ENCODE measurements around the gene MYT1.

The MYT1 gene

GRCh38 chr20:64146301-64146935, 17.8 kb upstream of the MYT1 start:
- Mint-ChIP-seq H3K4me1 (no peaks in the 10 kb centered on the region), H3K36me3 (peaks cover 13% of the 10 kb centered on the region), H3K27ac (no peak overlapping the region), H3K4me3 (no peak overlapping the region), H3K27me3 (peaks cover 6% of the 10 kb centered on the region), H3K9me3 (peaks cover 12% of the 10 kb centered on the region)
- ATAC-seq = no peak

GRCh38 chr20:64146936-64147477, 17.2 kb upstream of the MYT1 start:
- H3K4me3 Mint-ChIP-seq = no peak overlapping the region
- no peak for ATAC-seq
- peaks cover under 1% of the 10 kb centered on the region for H3K27me3 Mint-ChIP-seq
- peaks cover 13% of the 10 kb centered on the region for H3K36me3 Mint-ChIP-seq
- H3K27ac Mint-ChIP-seq = no peak overlapping the region
- H3K4me1 Mint-ChIP-seq = no peaks in the 10 kb centered on the region
- H3K9me3 Mint-ChIP-seq = peaks cover 12% of the 10 kb centered on the region

DNA sequence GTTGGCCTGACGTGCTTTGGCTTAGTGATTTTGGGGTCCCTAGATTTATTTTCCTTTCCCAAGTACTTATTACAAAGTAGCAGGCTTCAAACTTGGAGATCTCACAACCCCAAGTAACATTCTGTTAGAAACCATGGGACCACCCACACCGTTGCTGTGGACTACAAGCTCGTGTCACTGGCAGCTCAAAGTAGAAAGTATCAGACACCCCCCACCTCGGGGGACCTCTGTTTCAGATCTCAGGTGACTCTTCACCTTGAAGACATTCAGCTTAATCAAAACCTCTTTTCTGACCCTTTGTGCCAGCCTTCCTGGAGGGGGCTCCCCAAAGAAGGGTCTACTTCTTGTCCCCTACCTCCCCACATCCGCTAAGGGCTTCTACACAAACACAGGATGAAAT, 15.7 kb upstream of the MYT1 start:
- no peak overlapping the region for H3K4me3 Mint-ChIP-seq

DNA sequence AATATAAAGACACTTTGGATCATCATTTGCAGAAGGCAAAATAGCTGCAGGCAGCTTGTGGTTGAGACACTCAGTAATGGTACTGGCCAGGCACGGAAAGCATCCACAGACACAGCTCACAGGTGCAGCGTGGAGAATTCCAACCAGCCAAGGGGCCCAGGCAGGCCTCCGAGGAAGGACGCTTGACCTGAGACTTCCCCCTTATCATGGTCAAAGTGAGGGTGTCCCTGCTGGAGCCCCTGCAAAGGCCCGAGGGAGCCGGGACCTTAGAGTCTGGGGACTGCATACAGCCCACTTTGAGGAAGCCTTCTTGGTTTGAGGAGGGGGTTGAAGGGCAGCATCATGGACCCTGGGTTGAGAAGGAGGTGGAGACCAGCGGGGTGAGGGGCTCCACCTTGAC, 15.1 kb upstream of the MYT1 start:
- ATAC-seq = no peak
- H3K27me3 Mint-ChIP-seq = no peaks in the 10 kb centered on the region
- H3K4me3 Mint-ChIP-seq = no peak overlapping the region
- peaks cover 9% of the 10 kb centered on the region for H3K9me3 Mint-ChIP-seq
- H3K36me3 Mint-ChIP-seq = peaks cover 12% of the 10 kb centered on the region
- no peaks in the 10 kb centered on the region for H3K4me1 Mint-ChIP-seq
- H3K27ac Mint-ChIP-seq = no peak overlapping the region

More for the DNA sequence above, 15.7 kb upstream of the MYT1 start:
- H3K27me3 Mint-ChIP-seq = no peaks in the 10 kb centered on the region
- H3K9me3 Mint-ChIP-seq = peaks cover 12% of the 10 kb centered on the region
- no peak overlapping the region for H3K27ac Mint-ChIP-seq
- no peaks in the 10 kb centered on the region for H3K4me1 Mint-ChIP-seq
- no peak for ATAC-seq
- H3K36me3 Mint-ChIP-seq = peaks cover 13% of the 10 kb centered on the region

DNA sequence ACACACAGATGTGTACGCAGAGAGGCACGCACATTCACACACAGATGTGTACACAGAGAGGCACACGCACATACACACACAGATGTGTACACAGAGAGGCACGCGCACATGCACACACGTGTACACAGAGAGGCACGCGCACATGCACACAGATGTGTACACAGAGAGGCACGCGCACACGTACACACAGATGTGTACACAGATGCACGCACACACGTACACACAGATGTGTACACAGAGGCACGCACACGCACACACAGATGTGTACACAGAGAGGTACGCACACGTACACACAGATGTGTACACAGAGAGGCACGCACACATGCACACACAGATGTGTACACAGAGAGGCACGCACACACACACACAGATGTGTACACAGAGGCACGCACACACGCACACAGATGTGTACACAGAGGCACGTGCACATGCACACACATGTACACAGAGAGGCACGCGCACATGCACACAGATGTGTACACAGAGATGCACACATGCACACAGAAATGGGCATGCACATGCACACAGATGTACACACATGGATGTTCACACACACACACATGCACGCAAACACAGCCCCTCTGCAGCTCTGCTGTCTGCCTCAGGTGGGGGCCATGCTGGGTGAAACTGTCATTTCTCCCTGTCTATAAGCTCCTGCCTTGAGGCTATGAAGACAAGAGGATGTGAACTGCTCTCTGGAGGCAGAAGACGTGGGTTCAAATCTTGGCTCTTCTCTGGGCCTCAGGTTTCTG, 14.3 kb upstream of the MYT1 start:
- peaks cover 4% of the 10 kb centered on the region for H3K9me3 Mint-ChIP-seq
- no peak overlapping the region for H3K27ac Mint-ChIP-seq
- no peak overlapping the region for H3K4me3 Mint-ChIP-seq
- ATAC-seq = no peak
- H3K36me3 Mint-ChIP-seq = peaks cover 3% of the 10 kb centered on the region
- H3K4me1 Mint-ChIP-seq = no peaks in the 10 kb centered on the region
- no peaks in the 10 kb centered on the region for H3K27me3 Mint-ChIP-seq

- Mint-ChIP-seq H3K4me3 (no peak overlapping the region), H3K27ac (no peak overlapping the region), H3K27me3 (peaks cover 8% of the 10 kb centered on the region), H3K36me3 (no peaks in the 10 kb centered on the region), H3K9me3 (no peaks in the 10 kb centered on the region), H3K4me1 (no peaks in the 10 kb centered on the region)
- ATAC-seq = no peak
These were observed 13.3 kb upstream of the MYT1 start for GRCh38 chr20:64150756-64151632.

DNA sequence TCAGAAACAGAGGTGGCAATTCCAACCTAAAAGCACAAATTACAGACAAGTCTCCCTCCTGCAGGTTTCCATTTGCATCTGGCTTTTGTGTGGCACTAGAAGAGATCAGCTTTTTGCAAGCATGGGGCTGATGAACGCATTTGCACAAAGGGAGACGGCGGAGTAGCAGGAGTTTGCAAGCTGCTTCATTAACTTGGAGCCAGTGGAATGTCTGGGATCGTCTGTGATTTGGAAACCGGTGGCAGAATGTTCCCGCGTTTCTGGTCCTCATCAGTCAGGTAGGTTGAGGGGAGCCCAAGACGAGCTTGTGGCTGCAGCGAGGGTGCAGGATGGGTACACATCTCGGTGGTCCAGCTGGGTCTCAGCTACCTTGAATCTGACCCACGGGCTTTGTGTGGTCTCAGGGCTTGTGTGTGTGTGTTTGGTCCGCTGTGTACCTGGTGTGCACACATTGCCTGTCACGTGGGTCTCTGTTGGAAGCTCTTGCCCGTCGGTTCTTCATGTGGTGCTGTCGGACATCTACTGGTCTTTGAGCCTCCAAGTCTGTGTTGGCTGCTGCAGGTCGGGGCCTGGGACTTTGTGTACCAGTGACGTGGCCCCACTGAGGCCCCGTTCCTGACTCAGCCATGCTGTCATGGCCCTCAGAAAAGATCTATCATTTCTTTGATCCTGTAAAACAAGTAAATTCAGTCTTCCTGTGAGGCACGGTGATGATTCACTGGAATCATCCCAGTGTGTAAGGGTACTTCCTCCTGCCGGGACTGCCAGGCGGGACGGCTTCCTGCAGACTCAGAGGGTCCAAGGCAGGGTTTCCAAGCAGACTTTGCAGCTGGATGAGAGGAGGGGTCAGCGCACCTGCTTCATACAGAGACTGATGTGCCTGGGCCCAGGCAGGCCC, 12.4 kb upstream of the MYT1 start:
- peaks cover 14% of the 10 kb centered on the region for H3K27me3 Mint-ChIP-seq
- H3K4me3 Mint-ChIP-seq = no peak overlapping the region
- H3K36me3 Mint-ChIP-seq = no peaks in the 10 kb centered on the region
- no peak for ATAC-seq
- H3K4me1 Mint-ChIP-seq = no peaks in the 10 kb centered on the region
- no peaks in the 10 kb centered on the region for H3K9me3 Mint-ChIP-seq
- no peak overlapping the region for H3K27ac Mint-ChIP-seq

DNA sequence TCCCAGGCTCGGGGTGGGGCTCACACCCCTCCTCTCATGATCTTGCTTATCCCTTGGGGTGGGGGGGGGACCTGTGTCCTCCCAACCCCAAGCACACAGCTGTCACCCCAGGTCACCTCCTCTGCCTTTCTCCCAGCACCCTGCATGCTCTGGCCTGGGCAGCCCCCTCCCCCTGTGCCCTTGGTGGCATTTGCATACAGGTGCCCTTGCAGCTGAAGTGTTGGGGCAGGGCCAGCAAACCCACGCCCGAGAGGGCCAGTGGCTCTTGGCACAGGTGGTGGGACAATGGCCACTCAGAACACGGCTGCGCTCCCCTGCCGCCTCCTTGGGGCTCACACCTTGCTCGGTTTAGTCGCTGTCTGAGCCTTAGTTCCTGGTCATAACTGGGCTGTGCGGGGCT, 11.3 kb upstream of the MYT1 start:
- Mint-ChIP-seq H3K27me3 (peaks cover 14% of the 10 kb centered on the region), H3K36me3 (no peaks in the 10 kb centered on the region), H3K27ac (no peak overlapping the region), H3K4me1 (no peaks in the 10 kb centered on the region), H3K4me3 (no peak overlapping the region), H3K9me3 (no peaks in the 10 kb centered on the region)
- no peak for ATAC-seq

GRCh38 chr20:64153410-64153809, 10.8 kb upstream of the MYT1 start:
- no peaks in the 10 kb centered on the region for H3K4me1 Mint-ChIP-seq
- no peak for ATAC-seq
- no peaks in the 10 kb centered on the region for H3K36me3 Mint-ChIP-seq
- no peak overlapping the region for H3K27ac Mint-ChIP-seq
- no peaks in the 10 kb centered on the region for H3K9me3 Mint-ChIP-seq
- peaks cover 14% of the 10 kb centered on the region for H3K27me3 Mint-ChIP-seq
- no peak overlapping the region for H3K4me3 Mint-ChIP-seq

- no peak overlapping the region for H3K4me3 Mint-ChIP-seq
- H3K27ac Mint-ChIP-seq = no peak overlapping the region
- peaks cover 4% of the 10 kb centered on the region for H3K36me3 Mint-ChIP-seq
- H3K27me3 Mint-ChIP-seq = peaks cover 20% of the 10 kb centered on the region
- no peaks in the 10 kb centered on the region for H3K9me3 Mint-ChIP-seq
- ATAC-seq = no peak
- H3K4me1 Mint-ChIP-seq = no peaks in the 10 kb centered on the region
These were observed 10.2 kb upstream of the MYT1 start for GRCh38 chr20:64153861-64154589.

DNA sequence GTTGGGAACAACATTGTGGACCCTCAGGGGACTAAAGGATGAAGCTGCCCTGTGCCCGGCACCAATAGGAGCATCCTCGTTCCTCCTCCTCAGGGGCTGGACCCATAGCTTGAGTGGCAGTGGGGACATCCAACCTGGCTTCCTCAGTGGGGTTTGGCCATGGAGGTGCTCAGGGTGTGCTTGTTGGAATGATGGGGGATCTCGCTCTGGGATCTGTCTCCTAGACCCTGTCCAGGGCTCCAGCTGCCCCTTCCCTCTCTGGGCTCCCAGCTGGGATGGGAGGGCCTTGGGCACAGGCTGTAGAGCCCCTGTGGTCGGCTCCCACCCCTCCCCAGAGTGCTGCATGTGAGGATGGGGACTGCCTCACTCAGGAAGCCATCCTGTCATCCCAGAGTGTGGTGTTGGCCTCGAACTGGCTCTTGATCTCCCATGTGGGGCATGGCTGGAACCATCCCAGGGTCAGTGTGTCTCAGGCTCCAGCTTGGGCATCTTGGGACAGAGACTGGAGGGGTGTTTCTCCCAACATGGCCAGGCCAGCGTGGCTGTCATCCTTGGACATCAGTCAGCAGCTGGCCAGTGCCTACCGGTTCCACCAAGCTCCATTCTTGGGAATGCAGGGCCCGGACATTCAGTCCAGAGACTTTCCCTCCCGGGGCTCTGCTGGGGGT, 9.5 kb upstream of the MYT1 start:
- H3K27ac Mint-ChIP-seq = no peak overlapping the region
- no peak overlapping the region for H3K4me3 Mint-ChIP-seq
- H3K27me3 Mint-ChIP-seq = peaks cover 27% of the 10 kb centered on the region
- ATAC-seq = no peak
- H3K9me3 Mint-ChIP-seq = no peaks in the 10 kb centered on the region
- peaks cover 7% of the 10 kb centered on the region for H3K36me3 Mint-ChIP-seq
- H3K4me1 Mint-ChIP-seq = no peaks in the 10 kb centered on the region

DNA sequence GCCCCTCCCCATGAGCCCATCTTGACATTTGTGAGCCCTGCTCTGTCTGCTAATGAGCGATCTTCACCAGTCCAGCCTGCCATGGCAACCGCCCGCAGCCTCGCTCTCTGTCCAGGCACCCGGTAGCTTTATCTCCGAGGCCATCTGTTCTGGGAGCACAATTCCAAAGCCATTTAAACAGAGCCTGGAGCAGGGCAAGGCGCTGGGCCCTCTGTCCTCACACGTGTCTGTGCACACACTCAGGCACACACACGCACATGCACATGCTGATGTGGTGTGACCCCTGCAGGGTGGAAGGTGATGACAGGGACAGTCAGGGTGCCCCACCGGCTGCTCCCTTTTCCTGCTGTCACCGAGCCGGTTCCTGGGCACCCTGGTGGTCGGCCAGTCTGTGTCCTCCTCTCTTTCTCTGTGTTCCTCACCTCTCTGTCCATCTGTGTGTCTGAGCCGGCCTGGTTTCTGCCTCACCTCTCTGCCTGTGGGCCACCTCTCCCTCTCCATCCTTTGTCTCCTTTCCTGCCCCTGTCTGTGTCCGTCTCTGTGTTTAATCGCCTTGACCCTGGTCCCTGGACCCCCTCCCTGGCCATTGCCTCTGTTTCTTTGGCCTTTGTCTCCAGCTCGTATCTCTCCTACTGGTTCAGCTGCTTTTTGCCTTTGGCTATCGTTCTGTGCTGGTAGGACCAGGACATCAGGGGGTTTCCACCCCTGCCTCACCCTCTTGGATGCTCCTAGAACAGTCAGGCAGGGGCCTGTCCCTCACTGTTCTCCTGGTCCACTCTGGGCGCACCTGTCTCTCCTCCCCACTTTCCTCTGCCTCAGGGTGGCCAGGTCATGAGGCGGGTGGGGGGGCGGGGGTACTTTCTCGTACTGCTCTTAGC, 8.8 kb upstream of the MYT1 start:
- no peak overlapping the region for H3K27ac Mint-ChIP-seq
- peaks cover 7% of the 10 kb centered on the region for H3K36me3 Mint-ChIP-seq
- no peaks in the 10 kb centered on the region for H3K9me3 Mint-ChIP-seq
- H3K4me1 Mint-ChIP-seq = no peaks in the 10 kb centered on the region
- ATAC-seq = no peak
- no peak overlapping the region for H3K4me3 Mint-ChIP-seq
- H3K27me3 Mint-ChIP-seq = peaks cover 35% of the 10 kb centered on the region

All from stimulated activated memory B cell treated with anti-CD40 and anti-IgM and Interleukin-4, amounts not matched to agents 10 μg/mL and 1 μg/mL and 100 μg/mL, for 72 hours (primary cell).